ENCODE results near the gene SEL1L.

GRCh38 chr14:81437244-81437643 is 96.4 kb downstream of the SEL1L start:
- TF ChIP-seq POLR2A (IDR thresholded peaks at IDR 0.05; ENCODE audit: low read length) (no peak), GATA1 (IDR thresholded peaks at IDR 0.05; ENCODE audit: low read depth, low read length) (no peak)
